HL-60 (cell line): Measurements from ENCODE around the gene SPATA17.

ENCODE experiments used
- DNase-seq, 2 experiments: peaks; one replicate each; pipeline ENCODE4 v3.0.0-alpha.2; 2010 to 2020; ENCODE audit warnings: low read depth in 1 of 2, low spot score in 1 of 2
- H3K27ac ChIP-seq: fragments of 250-450 bp; sonication (Bioruptor Pico); replicated peaks from 2 replicates; pipeline ENCODE4 v1.5.1; 2020; ENCODE audit warnings: mild to moderate bottlenecking, moderate library complexity
- H3K27me3 ChIP-seq: fragments of 250-450 bp; sonication (Bioruptor Pico); 2 replicates; pipeline ENCODE4 v1.5.1; 2021; ENCODE audit warnings: mild to moderate bottlenecking, moderate library complexity; ENCODE audit not compliant: insufficient read depth, poor library complexity, severe bottlenecking
- H3K4me3 ChIP-seq: replicated peaks from 2 replicates; pipeline ENCODE4 v1.5.1; 2011; ENCODE audit warnings: mild to moderate bottlenecking, control low read depth, low read length; ENCODE audit not compliant: insufficient read depth
- CTCF ChIP-seq: IDR thresholded peaks from one replicate; pipeline ENCODE4 v1.5.1; 2011; ENCODE audit warnings: low read length, control low read depth, inconsistent platforms; ENCODE audit not compliant: insufficient read depth
- GABPA ChIP-seq: IDR thresholded peaks from 2 replicates; pipeline ENCODE4 v1.6.1; 2012; ENCODE audit warnings: low read depth
- POLR2AphosphoS5 ChIP-seq: IDR thresholded peaks from 2 replicates; pipeline ENCODE4 v1.6.1; 2012; ENCODE audit warnings: low read depth
- REST ChIP-seq: IDR thresholded peaks from 2 replicates; pipeline ENCODE4 v1.6.1; 2012; ENCODE audit warnings: low read depth; ENCODE audit not compliant: insufficient replicate concordance
- SPI1 ChIP-seq: IDR thresholded peaks from 2 replicates; pipeline ENCODE4 v1.6.1; 2012; ENCODE audit warnings: low read depth, mild to moderate bottlenecking, borderline replicate concordance

The SPATA17 gene

GRCh38 chr1:217856342-217857034 lies 225.3 kb downstream of the SPATA17 start:
- no peak overlapping the region for H3K4me3 ChIP-seq
- no peak for DNase-seq
- no peak for TF ChIP-seq REST
- no peak for TF ChIP-seq POLR2AphosphoS5
- TF ChIP-seq SPI1 = no peak
- TF ChIP-seq GABPA = no peak
- TF ChIP-seq CTCF = no peak
- H3K27me3 ChIP-seq = no peaks in the 10 kb centered on the region
- H3K27ac ChIP-seq = no peak overlapping the region

- TF ChIP-seq GABPA = no peak
- no peak for TF ChIP-seq POLR2AphosphoS5
- TF ChIP-seq SPI1 = no peak
- TF ChIP-seq CTCF = no peak
- no peak for TF ChIP-seq REST
These were observed 225.9 kb downstream of the SPATA17 start for GRCh38 chr1:217857061-217857460.

GRCh38 chr1:217861658-217862057 lies 230.5 kb downstream of the SPATA17 start:
- DNase-seq = no peak

More at GRCh38 chr1:217857061-217857460, 225.9 kb downstream of the SPATA17 start:
- Histone ChIP-seq H3K27ac (no peak overlapping the region), H3K4me3 (no peak overlapping the region), H3K27me3 (no peaks in the 10 kb centered on the region)
- no peak for DNase-seq

More at GRCh38 chr1:217861658-217862057, 230.5 kb downstream of the SPATA17 start:
- no peak overlapping the region for H3K27ac ChIP-seq
- no peaks in the 10 kb centered on the region for H3K27me3 ChIP-seq
- TF ChIP-seq POLR2AphosphoS5 (no peak), SPI1 (no peak), REST (no peak), CTCF (no peak), GABPA (no peak)
- H3K4me3 ChIP-seq = no peak overlapping the region
